ENCODE measurements around the gene RIPK1.

Gene RIPK1

DNA sequence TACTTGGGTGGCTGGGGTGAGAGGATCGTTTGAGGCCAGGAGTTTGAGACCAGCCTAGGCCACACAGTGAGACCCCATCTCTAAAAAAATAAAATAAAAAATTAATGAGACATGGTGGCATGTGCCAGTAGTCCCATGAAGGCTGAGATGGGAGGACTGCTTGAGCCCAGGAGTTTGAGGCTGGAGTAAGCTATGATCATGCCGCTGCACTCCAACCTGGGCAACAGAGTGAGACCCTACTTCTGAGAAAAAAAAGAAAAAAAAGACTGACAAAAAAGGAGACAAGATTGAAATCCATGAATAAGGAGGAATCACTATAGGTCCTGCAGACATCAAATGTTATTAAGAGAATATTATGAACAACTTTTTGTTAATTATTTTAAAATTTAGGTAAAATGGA is 26.5 kb downstream of the RIPK1 start:
- no peak overlapping the region for H3K4me3 ChIP-seq
- H3K27me3 ChIP-seq, result no peaks in the 10 kb centered on the region
- no peaks in the 10 kb centered on the region for H3K9me3 ChIP-seq
- H3K27ac ChIP-seq, result no peak overlapping the region
- H3K4me1 ChIP-seq, result no peaks in the 10 kb centered on the region
- DNase-seq, result no peak
- peaks cover 34 to 61% (median 46%) of the 10 kb centered on the region in 3 donors for H3K36me3 ChIP-seq
- intact Hi-C loops (cut with DNase I; ENCODE audit: low total_unique reads), result no loop called here
- TF ChIP-seq, protein P1, sequence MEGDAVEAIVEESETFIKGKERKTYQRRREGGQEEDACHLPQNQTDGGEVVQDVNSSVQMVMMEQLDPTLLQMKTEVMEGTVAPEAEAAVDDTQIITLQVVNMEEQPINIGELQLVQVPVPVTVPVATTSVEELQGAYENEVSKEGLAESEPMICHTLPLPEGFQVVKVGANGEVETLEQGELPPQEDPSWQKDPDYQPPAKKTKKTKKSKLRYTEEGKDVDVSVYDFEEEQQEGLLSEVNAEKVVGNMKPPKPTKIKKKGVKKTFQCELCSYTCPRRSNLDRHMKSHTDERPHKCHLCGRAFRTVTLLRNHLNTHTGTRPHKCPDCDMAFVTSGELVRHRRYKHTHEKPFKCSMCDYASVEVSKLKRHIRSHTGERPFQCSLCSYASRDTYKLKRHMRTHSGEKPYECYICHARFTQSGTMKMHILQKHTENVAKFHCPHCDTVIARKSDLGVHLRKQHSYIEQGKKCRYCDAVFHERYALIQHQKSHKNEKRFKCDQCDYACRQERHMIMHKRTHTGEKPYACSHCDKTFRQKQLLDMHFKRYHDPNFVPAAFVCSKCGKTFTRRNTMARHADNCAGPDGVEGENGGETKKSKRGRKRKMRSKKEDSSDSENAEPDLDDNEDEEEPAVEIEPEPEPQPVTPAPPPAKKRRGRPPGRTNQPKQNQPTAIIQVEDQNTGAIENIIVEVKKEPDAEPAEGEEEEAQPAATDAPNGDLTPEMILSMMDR (IDR thresholded peaks at IDR 0.05), result no peak

DNA sequence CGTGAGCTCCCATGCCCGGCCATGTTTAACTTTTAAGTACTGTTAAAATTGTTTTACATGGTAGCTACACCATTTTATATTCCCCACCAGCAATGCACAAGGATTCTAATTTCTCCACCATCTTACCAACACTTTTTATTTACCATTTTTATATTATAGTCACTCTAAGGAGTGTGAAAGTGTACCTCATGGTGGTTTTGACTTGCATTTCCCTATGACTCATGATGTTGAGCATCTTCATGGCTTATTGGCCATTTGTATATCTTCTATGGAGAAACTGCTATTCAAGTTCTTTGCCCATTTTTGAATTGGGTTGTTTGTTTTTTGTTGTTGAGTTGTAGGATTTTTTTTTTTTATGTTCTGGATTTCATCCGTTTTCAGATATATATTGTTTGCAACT is 34.6 kb downstream of the RIPK1 start:
- no peak overlapping the region for H3K4me3 ChIP-seq
- TF ChIP-seq, protein P1 (IDR thresholded peaks at IDR 0.05), result no peak
- no peak overlapping the region for H3K27ac ChIP-seq
- DNase-seq, result no peak
- no peaks in the 10 kb centered on the region for H3K9me3 ChIP-seq
- H3K36me3 ChIP-seq, result peaks cover 57 to 96% (median 63%) of the 10 kb centered on the region in 3 donors
- H3K4me1 ChIP-seq, result no peaks in the 10 kb centered on the region
- intact Hi-C loops (cut with DNase I; ENCODE audit: low total_unique reads), result no loop called here
- no peaks in the 10 kb centered on the region for H3K27me3 ChIP-seq

DNA sequence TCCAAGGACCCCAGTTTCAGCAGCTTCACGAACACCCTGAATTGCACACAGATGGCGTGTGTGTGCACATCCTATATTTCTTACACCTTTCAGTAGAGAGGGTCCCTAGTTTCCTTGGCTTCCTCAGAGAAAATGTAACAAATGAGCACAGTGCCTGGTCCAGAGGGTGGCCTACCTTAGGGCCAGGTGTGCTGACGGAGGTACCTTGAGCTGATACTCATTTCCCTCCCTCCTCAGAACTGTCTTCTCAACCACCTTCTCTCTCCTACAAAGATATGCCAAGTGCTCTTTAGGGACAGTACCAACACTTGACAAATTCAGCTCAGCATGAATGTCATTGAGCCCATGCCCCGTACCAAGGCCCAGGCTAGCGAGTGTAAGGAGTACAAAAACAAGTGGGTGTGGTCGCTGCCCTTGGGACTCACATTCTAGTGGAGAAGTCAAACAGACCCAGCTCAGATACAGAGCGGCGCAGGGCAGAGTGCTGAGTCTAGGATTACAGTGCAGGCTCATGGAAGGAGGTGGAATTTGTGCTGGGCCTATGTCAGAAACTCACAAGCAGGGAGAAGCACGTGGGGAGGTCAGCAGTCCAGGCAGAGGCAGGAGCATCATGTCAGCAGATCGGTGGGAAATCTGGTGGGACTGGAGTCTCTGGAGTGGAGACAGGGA is 40.6 kb downstream of the RIPK1 start:
- DNase-seq, result no peak

DNA sequence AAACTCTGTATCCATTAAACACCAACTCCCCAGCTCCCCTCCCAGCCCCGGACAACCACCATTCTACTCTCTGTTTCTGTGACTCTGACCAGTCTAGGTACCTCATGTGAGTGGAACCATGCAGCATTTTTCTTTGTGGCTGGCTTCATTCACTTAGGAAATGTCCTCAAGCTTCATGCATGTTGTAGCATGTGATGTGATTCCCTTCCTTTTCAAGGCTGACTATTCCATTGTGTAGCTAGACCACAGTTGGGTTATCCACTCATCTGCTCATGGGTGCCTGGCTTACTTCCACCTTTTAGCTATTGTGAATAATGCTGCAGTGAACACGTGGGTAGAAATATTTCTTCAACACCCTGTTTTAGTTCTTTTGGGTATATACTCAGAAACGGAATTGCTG is 41.5 kb downstream of the RIPK1 start:
- Histone ChIP-seq H3K9me3 (no peaks in the 10 kb centered on the region), H3K27ac (no peak overlapping the region), H3K4me1 (no peaks in the 10 kb centered on the region), H3K4me3 (no peak overlapping the region), H3K36me3 (peaks cover 62 to 92% (median 64%) of the 10 kb centered on the region in 3 donors), H3K27me3 (no peaks in the 10 kb centered on the region)
- TF ChIP-seq, protein P1 (IDR thresholded peaks at IDR 0.05), result no peak
- intact Hi-C loops (cut with DNase I; ENCODE audit: low total_unique reads), result no loop called here
- no peak for DNase-seq

More for the DNA sequence above, 40.6 kb downstream of the RIPK1 start:
- Histone ChIP-seq H3K9me3 (no peaks in the 10 kb centered on the region), H3K27ac (no peak overlapping the region), H3K4me3 (no peak overlapping the region), H3K36me3 (peaks cover 63 to 92% (median 64%) of the 10 kb centered on the region in 3 donors), H3K4me1 (no peaks in the 10 kb centered on the region), H3K27me3 (no peaks in the 10 kb centered on the region)
- intact Hi-C loops (cut with DNase I; ENCODE audit: low total_unique reads), result no loop called here
- TF ChIP-seq, protein P1 (IDR thresholded peaks at IDR 0.05), result no peak

DNA sequence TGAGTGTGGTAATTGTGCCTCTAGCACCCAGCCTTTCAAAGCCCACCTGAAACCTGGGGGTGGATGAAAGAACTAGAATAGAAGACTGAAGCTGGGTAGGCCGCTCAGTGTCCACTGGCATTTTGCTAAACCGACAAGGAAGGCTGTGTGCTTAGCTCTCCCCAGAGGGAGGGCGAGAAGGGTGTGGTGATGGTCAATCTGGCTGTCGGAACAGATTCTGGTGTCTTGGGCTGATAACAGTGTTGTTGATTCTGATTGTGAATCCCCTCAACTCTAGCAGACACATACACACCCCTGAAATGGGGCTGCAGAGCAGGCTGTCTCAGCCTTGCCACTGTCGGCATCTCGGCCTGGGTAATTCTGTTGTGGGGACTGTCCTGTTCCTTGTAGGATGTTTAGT is 46.1 kb downstream of the RIPK1 start:
- no peaks in the 10 kb centered on the region for H3K27me3 ChIP-seq
- peaks cover 33 to 56% (median 48%) of the 10 kb centered on the region in 3 donors for H3K36me3 ChIP-seq
- DNase-seq, result no peak
- intact Hi-C loops (cut with DNase I; ENCODE audit: low total_unique reads), result no loop called here
- peaks cover 0 to 14% (median 7%) of the 10 kb centered on the region in 4 donors for H3K4me1 ChIP-seq
- H3K4me3 ChIP-seq, result no peak overlapping the region
- H3K27ac ChIP-seq, result no peak overlapping the region
- no peaks in the 10 kb centered on the region for H3K9me3 ChIP-seq
- TF ChIP-seq, protein P1 (IDR thresholded peaks at IDR 0.05), result no peak

Data from tibial artery (tissue), 4 donors.